Measurements from ENCODE around the gene UBE2V1.

Gene UBE2V1

GRCh38 chr20:50058662-50059402 is 54.1 kb downstream of the UBE2V1 start:
- no peak for DNase-seq

- no peak for DNase-seq
Measured at GRCh38 chr20:50057714-50058053, 55.3 kb downstream of the UBE2V1 start.

GRCh38 chr20:50056951-50057713 is 55.8 kb downstream of the UBE2V1 start:
- DNase-seq = no peak

GRCh38 chr20:50056408-50056926 is 56.5 kb downstream of the UBE2V1 start:
- DNase-seq = no peak

GRCh38 chr20:50055524-50056083 is 57.3 kb downstream of the UBE2V1 start:
- no peak for DNase-seq

- DNase-seq = peak; percentile 73
Measured at GRCh38 chr20:50054626-50055511, 58.1 kb downstream of the UBE2V1 start.

GRCh38 chr20:50054231-50054547 is 58.8 kb downstream of the UBE2V1 start:
- DNase-seq = no peak

- DNase-seq = peak; percentile 54
Measured at GRCh38 chr20:50053362-50054230, 59.4 kb downstream of the UBE2V1 start.

- DNase-seq = peak; percentile 85
Measured at GRCh38 chr20:50052550-50053361, 60.2 kb downstream of the UBE2V1 start.

GRCh38 chr20:50050660-50051308 is 62.2 kb downstream of the UBE2V1 start:
- no peak for DNase-seq

GRCh38 chr20:50050214-50050613 is 62.7 kb downstream of the UBE2V1 start:
- no peak for DNase-seq

- no peak for DNase-seq
Measured at GRCh38 chr20:50049442-50050026, 63.4 kb downstream of the UBE2V1 start.

- no peak for DNase-seq
Measured at GRCh38 chr20:50048420-50049166, 64.4 kb downstream of the UBE2V1 start.

GRCh38 chr20:50044353-50044960 is 68.5 kb downstream of the UBE2V1 start:
- DNase-seq = no peak

- no peak for DNase-seq
Measured at GRCh38 chr20:50043573-50044352, 69.2 kb downstream of the UBE2V1 start.

GRCh38 chr20:50042370-50043313 is 70.3 kb downstream of the UBE2V1 start:
- no peak for DNase-seq
